ENCODE data around the gene MTUS2.

GRCh38 chr13:29073755-29074154 is 253.6 kb downstream of the MTUS2 start:
- no peak for TF ChIP-seq CTCF (IDR thresholded peaks at IDR 0.05)
- no peak for TF ChIP-seq POLR2AphosphoS5 (IDR thresholded peaks at IDR 0.05)
- no peak for TF ChIP-seq POLR2A (IDR thresholded peaks at IDR 0.05)

All from suprapubic skin (tissue), 4 donors.